ENCODE results near the gene DSC1. TPM values are rescaled to one million over a fixed set of nuclear protein-coding genes. Genes with fewer than 3 reads are reported as not detected.

Gene DSC1
- total RNA-seq, 1 experiment from 2014 or later, result not detected

- in situ Hi-C loops (cut with HindIII; ENCODE audit: low pct_unique_long_range_greater_than_20kb, low sequenced_read_pairs), result no loop called here
- DNase-seq (ENCODE audit: low read depth, low spot score), result no peak
Measured at GRCh38 chr18:31093294-31093693, 69.4 kb downstream of the DSC1 start.

- in situ Hi-C loops (cut with HindIII; ENCODE audit: low pct_unique_long_range_greater_than_20kb, low sequenced_read_pairs), result no loop called here
Measured at GRCh38 chr18:31091350-31091749, 71.3 kb downstream of the DSC1 start.

GRCh38 chr18:31088532-31088931 lies 74.1 kb downstream of the DSC1 start:
- no peak for DNase-seq (ENCODE audit: low read depth, low spot score)
- in situ Hi-C loops (cut with HindIII; ENCODE audit: low pct_unique_long_range_greater_than_20kb, low sequenced_read_pairs), result no loop called here

More at GRCh38 chr18:31091350-31091749, 71.3 kb downstream of the DSC1 start:
- no peak for DNase-seq (ENCODE audit: low read depth, low spot score)

GRCh38 chr18:31079973-31080372 lies 82.7 kb downstream of the DSC1 start:
- DNase-seq (ENCODE audit: low read depth, low spot score), result no peak
- in situ Hi-C loops (cut with HindIII; ENCODE audit: low pct_unique_long_range_greater_than_20kb, low sequenced_read_pairs), result no loop called here

Other genes starting within 250 kb of the DSC1 start
- gene DSC3, start 120.1 kb downstream of the DSC1 start, total RNA-seq (2014; rRNA removed; shearing (Covaris generic)), result 0.03 and 0.05 TPM in 2 replicates
- 0.29 and 0.45 TPM in 2 replicates for gene DSC2, start 60.4 kb downstream of the DSC1 start, total RNA-seq (2014; rRNA removed; shearing (Covaris generic))
- 0.08 TPM in 1 of 2 replicates, not detected in the other for gene DSG1, start 155.3 kb upstream of the DSC1 start, total RNA-seq (2014; rRNA removed; shearing (Covaris generic))
- not detected in 2 replicates for gene DSG4, start 213.9 kb upstream of the DSC1 start, total RNA-seq (2014; rRNA removed; shearing (Covaris generic))